Left ventricle myocardium inferior (tissue), 1 donor: ENCODE data around the gene HM13. TPM values are rescaled to one million over a fixed set of nuclear protein-coding genes. Genes with fewer than 3 reads are reported as not detected.

Source experiments
- DNase-seq: peaks from one replicate; pipeline ENCODE4 v3.0.0-alpha.2; 2020
- H3K27ac ChIP-seq: fragments of 200-600 bp; replicated peaks from 2 replicates; pipeline ENCODE4 v1.8.0; 2021
- H3K27me3 ChIP-seq: fragments of 200-600 bp; 2 replicates; pipeline ENCODE4 v1.8.0; 2021; ENCODE audit warnings: low read depth
- H3K36me3 ChIP-seq: fragments of 200-600 bp; 2 replicates; pipeline ENCODE4 v1.8.0; 2021
- H3K4me1 ChIP-seq: fragments of 200-600 bp; 2 replicates; pipeline ENCODE4 v1.8.0; 2021
- H3K4me3 ChIP-seq: fragments of 200-600 bp; 2 replicates; pipeline ENCODE4 v1.8.0; 2021; ENCODE audit warnings: mild to moderate bottlenecking, moderate library complexity
- H3K9me3 ChIP-seq: fragments of 200-600 bp; replicated peaks from 2 replicates; pipeline ENCODE4 v1.8.0; 2021
- intact Hi-C: fragments of 100-400 bp; cut with micrococcal nuclease; formaldehyde crosslinking; loops from one replicate; pipeline ENCODE4 v1.11.0; 2022
- total RNA-seq: library from RNA; stranded (reverse); fragmentation: NEBNext Ultra II Directional; extraction: Animal tissue kit (Norgen Biotek cat#: 25700); gene quantifications from one replicate; pipeline ENCODE4 v1.2.1, GENCODE V29; 2021
- TF ChIP-seq, protein P1 (sequence below): fragments of 200-600 bp; IDR thresholded peaks from 2 replicates; pipeline ENCODE4 v1.8.0; 2021; ENCODE audit warnings: antibody characterized with exemption, mild to moderate bottlenecking, borderline replicate concordance
- donor health status: DM: no; HTN: yes; CAD: no; lungs with severe emphysema.

Gene HM13
- total RNA-seq, 1 donor from 2014 or later = 39.0 TPM

DNA sequence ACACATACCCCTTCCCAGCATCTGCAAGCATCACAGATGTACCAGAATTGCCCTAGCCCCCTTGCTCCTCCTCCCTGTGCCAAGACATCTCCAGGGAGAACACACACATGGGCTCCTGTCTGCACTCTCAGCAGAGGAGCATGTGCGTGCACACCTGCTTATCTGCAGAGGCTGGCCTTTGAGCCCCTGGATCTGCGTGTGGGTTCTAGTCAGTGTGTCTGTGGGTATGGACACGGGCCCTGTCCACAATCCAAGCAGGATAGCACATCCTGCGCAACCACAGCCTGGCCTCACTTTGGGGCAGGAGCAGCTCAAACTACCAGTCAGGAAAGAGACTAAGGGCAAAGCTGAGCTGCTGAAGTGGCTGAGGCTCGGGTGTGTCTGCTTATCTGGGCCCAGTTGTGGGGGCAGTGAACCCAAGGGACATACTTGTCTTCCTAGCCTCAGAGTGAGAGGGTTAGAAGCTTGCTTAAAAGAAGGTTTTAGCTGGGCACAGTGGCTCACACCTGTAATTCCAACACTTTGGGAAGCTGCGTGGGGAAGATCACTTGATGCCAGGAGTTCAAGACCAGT lies 41.0 kb downstream of the HM13 start:
- Histone ChIP-seq H3K27ac (no peak overlapping the region), H3K9me3 (no peaks in the 10 kb centered on the region), H3K4me3 (no peak overlapping the region), H3K27me3 (no peaks in the 10 kb centered on the region), H3K4me1 (peaks cover 7% of the 10 kb centered on the region), H3K36me3 (peaks cover 72% of the 10 kb centered on the region)
- TF ChIP-seq, protein P1, sequence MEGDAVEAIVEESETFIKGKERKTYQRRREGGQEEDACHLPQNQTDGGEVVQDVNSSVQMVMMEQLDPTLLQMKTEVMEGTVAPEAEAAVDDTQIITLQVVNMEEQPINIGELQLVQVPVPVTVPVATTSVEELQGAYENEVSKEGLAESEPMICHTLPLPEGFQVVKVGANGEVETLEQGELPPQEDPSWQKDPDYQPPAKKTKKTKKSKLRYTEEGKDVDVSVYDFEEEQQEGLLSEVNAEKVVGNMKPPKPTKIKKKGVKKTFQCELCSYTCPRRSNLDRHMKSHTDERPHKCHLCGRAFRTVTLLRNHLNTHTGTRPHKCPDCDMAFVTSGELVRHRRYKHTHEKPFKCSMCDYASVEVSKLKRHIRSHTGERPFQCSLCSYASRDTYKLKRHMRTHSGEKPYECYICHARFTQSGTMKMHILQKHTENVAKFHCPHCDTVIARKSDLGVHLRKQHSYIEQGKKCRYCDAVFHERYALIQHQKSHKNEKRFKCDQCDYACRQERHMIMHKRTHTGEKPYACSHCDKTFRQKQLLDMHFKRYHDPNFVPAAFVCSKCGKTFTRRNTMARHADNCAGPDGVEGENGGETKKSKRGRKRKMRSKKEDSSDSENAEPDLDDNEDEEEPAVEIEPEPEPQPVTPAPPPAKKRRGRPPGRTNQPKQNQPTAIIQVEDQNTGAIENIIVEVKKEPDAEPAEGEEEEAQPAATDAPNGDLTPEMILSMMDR = no peak
- no peak for DNase-seq
- intact Hi-C loops = no loop called here

DNA sequence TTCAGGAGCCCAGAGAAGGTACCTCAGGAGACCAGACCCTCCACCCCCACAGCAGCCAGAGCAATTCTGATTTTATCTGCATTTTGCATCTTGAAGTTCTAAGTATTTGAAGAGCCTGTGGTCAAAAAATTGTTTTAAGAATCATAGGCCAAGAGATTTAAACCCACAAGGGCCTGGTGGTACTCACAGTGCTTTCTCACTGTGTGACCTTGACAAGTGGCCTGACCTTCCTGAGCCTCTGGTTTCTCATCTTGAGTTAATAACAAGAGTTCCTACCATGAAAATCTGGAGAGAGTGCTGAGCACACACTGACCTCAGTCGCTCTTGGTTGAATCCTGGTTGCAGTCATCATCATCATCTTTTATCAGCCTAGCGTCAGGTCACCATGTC lies 45.5 kb downstream of the HM13 start:
- H3K36me3 ChIP-seq = peaks cover 60% of the 10 kb centered on the region
- H3K27ac ChIP-seq = no peak overlapping the region

DNA sequence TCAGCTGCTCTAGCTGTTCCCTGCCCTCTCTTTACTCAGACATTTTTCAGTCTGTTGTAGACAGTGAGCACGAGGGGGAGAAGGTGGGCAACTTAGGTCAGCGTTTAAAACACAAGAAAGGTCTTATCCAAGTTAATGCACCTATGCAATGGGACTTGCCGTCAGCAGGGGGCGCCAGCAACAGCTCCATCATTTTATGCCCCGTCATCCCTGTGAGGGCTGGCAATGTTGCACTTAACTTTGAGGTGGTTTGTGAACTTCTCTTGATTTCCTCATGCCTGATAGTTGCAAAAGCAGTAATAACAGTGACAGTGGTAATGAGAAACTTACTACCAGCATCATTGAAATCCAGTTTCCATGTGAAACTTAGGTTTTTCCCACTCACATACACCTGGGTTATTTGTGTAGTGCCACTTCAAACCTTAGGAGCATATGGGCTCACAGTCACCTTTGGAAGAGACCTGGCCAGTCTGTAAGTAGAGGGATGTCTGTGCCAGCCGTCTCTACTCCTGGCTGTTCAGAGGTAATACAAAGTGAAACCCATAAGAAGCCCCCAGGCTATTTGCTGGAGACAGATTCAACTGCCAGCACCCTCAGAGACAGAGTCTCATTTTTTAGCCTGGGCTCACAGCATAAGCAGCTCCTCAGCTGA lies 46.0 kb downstream of the HM13 start:
- Histone ChIP-seq H3K36me3 (peaks cover 55% of the 10 kb centered on the region), H3K4me1 (peaks cover 18% of the 10 kb centered on the region), H3K9me3 (no peaks in the 10 kb centered on the region), H3K27ac (no peak overlapping the region), H3K27me3 (no peaks in the 10 kb centered on the region), H3K4me3 (no peak overlapping the region)
- intact Hi-C loops = no loop called here
- TF ChIP-seq, protein P1 = peak; percentile 87
- DNase-seq = peak; percentile 67

More for the DNA sequence above, 45.5 kb downstream of the HM13 start:
- no peaks in the 10 kb centered on the region for H3K9me3 ChIP-seq
- H3K4me1 ChIP-seq = peaks cover 18% of the 10 kb centered on the region
- TF ChIP-seq, protein P1 = no peak
- DNase-seq = no peak
- H3K4me3 ChIP-seq = no peak overlapping the region
- intact Hi-C loops = no loop called here
- no peaks in the 10 kb centered on the region for H3K27me3 ChIP-seq

DNA sequence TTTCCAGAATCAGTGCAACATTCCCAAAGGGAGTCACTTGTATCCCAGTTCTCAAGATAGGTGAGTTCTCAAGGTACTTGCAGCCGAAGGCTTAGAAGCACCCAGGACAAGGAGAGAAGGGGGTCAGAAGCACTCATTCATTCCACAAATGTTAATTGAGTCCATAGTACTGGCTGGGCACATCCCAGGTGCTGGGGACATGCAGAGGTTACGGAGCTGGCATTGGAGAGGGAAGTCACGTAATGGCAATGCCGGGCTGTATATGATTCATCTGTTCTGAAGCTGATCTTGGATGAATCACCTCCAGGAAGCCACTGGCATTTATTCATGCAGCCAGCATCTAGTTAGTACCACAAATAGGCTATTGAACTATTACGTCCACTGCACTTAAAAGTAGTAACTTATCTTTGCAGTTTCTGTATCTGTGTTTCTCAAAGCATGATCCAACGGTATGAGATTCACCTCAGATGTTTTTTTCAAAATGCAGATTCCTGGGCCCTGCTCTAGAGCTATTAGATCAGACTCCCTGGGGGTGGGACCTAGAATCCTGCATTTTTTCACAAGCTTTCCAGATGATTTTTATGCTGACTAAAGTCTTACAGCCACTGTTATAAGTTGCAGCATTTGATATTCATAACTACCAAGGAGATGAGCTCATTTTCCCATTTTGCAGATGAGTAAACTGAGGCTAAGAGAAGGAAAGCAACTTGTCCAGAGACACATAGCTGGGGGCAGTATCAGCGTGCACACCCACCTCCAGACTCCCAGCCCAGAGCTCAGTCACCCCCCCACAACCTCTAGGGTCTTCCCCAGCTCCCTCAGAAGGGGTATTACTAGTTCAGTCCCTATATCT lies 46.7 kb downstream of the HM13 start:
- intact Hi-C loops = no loop called here
- DNase-seq = no peak
- peaks cover 18% of the 10 kb centered on the region for H3K4me1 ChIP-seq

DNA sequence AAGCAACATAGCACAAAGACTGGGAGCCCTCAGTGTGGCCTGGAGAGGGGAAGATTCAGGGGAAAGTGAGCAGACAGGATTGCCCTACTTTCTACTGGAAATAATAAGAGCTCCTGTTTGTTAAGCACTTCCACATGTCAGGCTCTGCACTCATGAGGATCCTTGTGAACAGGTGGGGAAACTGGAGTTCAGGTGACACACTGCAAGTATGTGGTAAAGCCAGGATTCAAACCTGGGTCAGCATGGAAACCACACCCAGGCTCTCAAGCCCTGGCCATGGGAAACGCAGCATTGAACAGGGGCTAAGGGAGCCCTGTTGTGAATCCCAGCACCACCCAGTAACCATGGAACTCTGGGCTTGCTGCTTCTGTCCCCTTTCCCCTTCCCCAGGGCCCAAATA lies 48.0 kb downstream of the HM13 start:
- DNase-seq = no peak
- no peaks in the 10 kb centered on the region for H3K9me3 ChIP-seq
- intact Hi-C loops = loop anchor here (2.0 kb wide), 1 partner anchor 51 kb away; no protein-coding TSS in a partner anchor

More for the DNA sequence above, 46.7 kb downstream of the HM13 start:
- H3K9me3 ChIP-seq = no peaks in the 10 kb centered on the region
- TF ChIP-seq, protein P1 = no peak
- peaks cover 55% of the 10 kb centered on the region for H3K36me3 ChIP-seq
- H3K4me3 ChIP-seq = no peak overlapping the region
- no peaks in the 10 kb centered on the region for H3K27me3 ChIP-seq
- H3K27ac ChIP-seq = no peak overlapping the region

More for the DNA sequence above, 48.0 kb downstream of the HM13 start:
- peaks cover 15% of the 10 kb centered on the region for H3K4me1 ChIP-seq
- TF ChIP-seq, protein P1 = no peak
- H3K4me3 ChIP-seq = no peak overlapping the region
- peaks cover 62% of the 10 kb centered on the region for H3K36me3 ChIP-seq
- no peak overlapping the region for H3K27ac ChIP-seq
- no peaks in the 10 kb centered on the region for H3K27me3 ChIP-seq
